SK-N-SH treated with all-trans-retinoic acid at 6 μM for 48 hours (cell line): Measurements from ENCODE around the gene CPSF3.

Experiments used
- ARNTL ChIP-seq: fragments of 450-650 bp; formaldehyde crosslinking; IDR thresholded peaks from 2 replicates; pipeline ENCODE4 v1.5.0; 2020; ENCODE audit warnings: low read depth, mild to moderate bottlenecking, moderate library complexity, borderline replicate concordance
- BACH2 ChIP-seq: fragments of 250-450 bp; sonication (Bioruptor Pico); IDR thresholded peaks from 2 replicates; pipeline ENCODE4 v1.9.0; 2021; ENCODE audit warnings: mild to moderate bottlenecking, borderline replicate concordance
- GLIS3 ChIP-seq: fragments of 250-450 bp; sonication (Bioruptor Pico); IDR thresholded peaks from 2 replicates; pipeline ENCODE4 v1.5.0; 2020; ENCODE audit warnings: mild to moderate bottlenecking, moderate library complexity
- OSR1 ChIP-seq: fragments of 250-450 bp; sonication (Bioruptor Pico); IDR thresholded peaks from 2 replicates; pipeline ENCODE4 v1.8.0; 2022; ENCODE audit warnings: moderate library complexity, mild to moderate bottlenecking, inconsistent platforms
- PPARA ChIP-seq: fragments of 250-450 bp; sonication (Bioruptor Pico); IDR thresholded peaks from 2 replicates; pipeline ENCODE4 v1.5.0; 2020; ENCODE audit warnings: mild to moderate bottlenecking, borderline replicate concordance
- SNAI2 ChIP-seq: fragments of 250-450 bp; sonication (Bioruptor Pico); IDR thresholded peaks from 2 replicates; pipeline ENCODE4 v1.5.0; 2020; ENCODE audit warnings: mild to moderate bottlenecking, moderate library complexity
- ZFP3 ChIP-seq: fragments of 250-450 bp; sonication (Bioruptor Pico); IDR thresholded peaks from 2 replicates; pipeline ENCODE4 v1.5.0; 2020; ENCODE audit warnings: mild to moderate bottlenecking, moderate library complexity
- ZFP30 ChIP-seq: fragments of 450-650 bp; formaldehyde crosslinking; IDR thresholded peaks from 2 replicates; pipeline ENCODE4 v1.5.0; 2022; ENCODE audit warnings: mild to moderate bottlenecking, moderate library complexity
- ZNF70 ChIP-seq: fragments of 450-650 bp; formaldehyde crosslinking; IDR thresholded peaks from 2 replicates; pipeline ENCODE4 v1.5.0; 2020; ENCODE audit warnings: mild to moderate bottlenecking, moderate library complexity
- TF ChIP-seq, protein P1 (sequence below): fragments of 250-450 bp; sonication (Bioruptor Pico); IDR thresholded peaks from 2 replicates; pipeline ENCODE4 v1.8.0; 2020; ENCODE audit warnings: mild to moderate bottlenecking, moderate library complexity, borderline replicate concordance
- TF ChIP-seq, protein P2 (sequence below): fragments of 250-450 bp; sonication (Bioruptor Pico); IDR thresholded peaks from 2 replicates; pipeline ENCODE4 v1.5.1; 2021; ENCODE audit warnings: mild to moderate bottlenecking, moderate library complexity
- TF ChIP-seq, protein P3 (sequence below): fragments of 250-450 bp; sonication (Bioruptor Pico); IDR thresholded peaks from 2 replicates; pipeline ENCODE4 v1.5.1; 2020; ENCODE audit warnings: low read depth, mild to moderate bottlenecking, moderate library complexity
- TF ChIP-seq, protein P4 (sequence below): fragments of 250-450 bp; sonication (Bioruptor Pico); IDR thresholded peaks from 2 replicates; pipeline ENCODE4 v1.8.0; 2021; ENCODE audit warnings: low read depth, mild to moderate bottlenecking, moderate library complexity, borderline replicate concordance

DNA sequence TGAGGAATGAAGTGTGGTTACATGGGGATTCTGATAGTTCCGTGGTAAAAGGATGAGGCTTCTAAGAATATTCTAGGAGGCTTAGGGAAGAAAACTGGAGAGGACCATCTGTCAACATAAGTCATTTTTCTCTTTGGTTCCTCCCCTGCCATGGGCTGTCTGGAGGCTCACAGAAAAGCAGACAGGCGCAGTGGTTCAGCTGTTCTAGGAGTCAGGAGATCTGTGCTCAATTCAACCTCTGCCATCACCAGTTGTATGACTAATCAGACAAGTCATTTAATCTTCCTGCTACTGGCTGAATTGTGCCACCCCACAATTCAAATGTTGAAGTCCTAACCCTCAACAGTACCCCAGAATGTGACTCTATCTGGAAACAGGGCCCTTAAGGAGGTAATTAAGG is 95.8 kb downstream of the CPSF3 start:
- TF ChIP-seq ZFP30 (CRISPR knock-in tag), result no peak
- no peak for TF ChIP-seq ZFP3 (CRISPR knock-in tag)
- TF ChIP-seq, protein P1, sequence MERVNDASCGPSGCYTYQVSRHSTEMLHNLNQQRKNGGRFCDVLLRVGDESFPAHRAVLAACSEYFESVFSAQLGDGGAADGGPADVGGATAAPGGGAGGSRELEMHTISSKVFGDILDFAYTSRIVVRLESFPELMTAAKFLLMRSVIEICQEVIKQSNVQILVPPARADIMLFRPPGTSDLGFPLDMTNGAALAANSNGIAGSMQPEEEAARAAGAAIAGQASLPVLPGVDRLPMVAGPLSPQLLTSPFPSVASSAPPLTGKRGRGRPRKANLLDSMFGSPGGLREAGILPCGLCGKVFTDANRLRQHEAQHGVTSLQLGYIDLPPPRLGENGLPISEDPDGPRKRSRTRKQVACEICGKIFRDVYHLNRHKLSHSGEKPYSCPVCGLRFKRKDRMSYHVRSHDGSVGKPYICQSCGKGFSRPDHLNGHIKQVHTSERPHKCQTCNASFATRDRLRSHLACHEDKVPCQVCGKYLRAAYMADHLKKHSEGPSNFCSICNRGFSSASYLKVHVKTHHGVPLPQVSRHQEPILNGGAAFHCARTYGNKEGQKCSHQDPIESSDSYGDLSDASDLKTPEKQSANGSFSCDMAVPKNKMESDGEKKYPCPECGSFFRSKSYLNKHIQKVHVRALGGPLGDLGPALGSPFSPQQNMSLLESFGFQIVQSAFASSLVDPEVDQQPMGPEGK (CRISPR knock-in tag), result no peak
- TF ChIP-seq, protein P2, sequence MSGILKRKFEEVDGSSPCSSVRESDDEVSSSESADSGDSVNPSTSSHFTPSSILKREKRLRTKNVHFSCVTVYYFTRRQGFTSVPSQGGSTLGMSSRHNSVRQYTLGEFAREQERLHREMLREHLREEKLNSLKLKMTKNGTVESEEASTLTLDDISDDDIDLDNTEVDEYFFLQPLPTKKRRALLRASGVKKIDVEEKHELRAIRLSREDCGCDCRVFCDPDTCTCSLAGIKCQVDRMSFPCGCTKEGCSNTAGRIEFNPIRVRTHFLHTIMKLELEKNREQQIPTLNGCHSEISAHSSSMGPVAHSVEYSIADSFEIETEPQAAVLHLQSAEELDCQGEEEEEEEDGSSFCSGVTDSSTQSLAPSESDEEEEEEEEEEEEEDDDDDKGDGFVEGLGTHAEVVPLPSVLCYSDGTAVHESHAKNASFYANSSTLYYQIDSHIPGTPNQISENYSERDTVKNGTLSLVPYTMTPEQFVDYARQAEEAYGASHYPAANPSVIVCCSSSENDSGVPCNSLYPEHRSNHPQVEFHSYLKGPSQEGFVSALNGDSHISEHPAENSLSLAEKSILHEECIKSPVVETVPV, result no peak
- TF ChIP-seq PPARA (CRISPR knock-in tag), result no peak
- TF ChIP-seq SNAI2 (CRISPR knock-in tag), result no peak
- TF ChIP-seq, protein P3, sequence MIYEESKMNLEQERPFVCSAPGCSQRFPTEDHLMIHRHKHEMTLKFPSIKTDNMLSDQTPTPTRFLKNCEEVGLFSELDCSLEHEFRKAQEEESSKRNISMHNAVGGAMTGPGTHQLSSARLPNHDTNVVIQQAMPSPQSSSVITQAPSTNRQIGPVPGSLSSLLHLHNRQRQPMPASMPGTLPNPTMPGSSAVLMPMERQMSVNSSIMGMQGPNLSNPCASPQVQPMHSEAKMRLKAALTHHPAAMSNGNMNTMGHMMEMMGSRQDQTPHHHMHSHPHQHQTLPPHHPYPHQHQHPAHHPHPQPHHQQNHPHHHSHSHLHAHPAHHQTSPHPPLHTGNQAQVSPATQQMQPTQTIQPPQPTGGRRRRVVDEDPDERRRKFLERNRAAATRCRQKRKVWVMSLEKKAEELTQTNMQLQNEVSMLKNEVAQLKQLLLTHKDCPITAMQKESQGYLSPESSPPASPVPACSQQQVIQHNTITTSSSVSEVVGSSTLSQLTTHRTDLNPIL (CRISPR knock-in tag), result no peak
- TF ChIP-seq GLIS3, result no peak
- TF ChIP-seq, protein P4, sequence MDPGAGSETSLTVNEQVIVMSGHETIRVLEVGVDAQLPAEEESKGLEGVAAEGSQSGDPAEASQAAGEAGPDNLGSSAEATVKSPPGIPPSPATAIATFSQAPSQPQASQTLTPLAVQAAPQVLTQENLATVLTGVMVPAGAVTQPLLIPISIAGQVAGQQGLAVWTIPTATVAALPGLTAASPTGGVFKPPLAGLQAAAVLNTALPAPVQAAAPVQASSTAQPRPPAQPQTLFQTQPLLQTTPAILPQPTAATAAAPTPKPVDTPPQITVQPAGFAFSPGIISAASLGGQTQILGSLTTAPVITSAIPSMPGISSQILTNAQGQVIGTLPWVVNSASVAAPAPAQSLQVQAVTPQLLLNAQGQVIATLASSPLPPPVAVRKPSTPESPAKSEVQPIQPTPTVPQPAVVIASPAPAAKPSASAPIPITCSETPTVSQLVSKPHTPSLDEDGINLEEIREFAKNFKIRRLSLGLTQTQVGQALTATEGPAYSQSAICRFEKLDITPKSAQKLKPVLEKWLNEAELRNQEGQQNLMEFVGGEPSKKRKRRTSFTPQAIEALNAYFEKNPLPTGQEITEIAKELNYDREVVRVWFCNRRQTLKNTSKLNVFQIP (CRISPR knock-in tag), result no peak
- no peak for TF ChIP-seq BACH2 (CRISPR knock-in tag)
- TF ChIP-seq ARNTL (CRISPR knock-in tag), result no peak
- TF ChIP-seq ZNF70, result no peak
- TF ChIP-seq OSR1, result no peak
